ENCODE data around the gene POC1A.

- TF ChIP-seq CTCF (IDR thresholded peaks at IDR 0.05) = no peak
- no peak for TF ChIP-seq POLR2AphosphoS5 (IDR thresholded peaks at IDR 0.05)
- TF ChIP-seq POLR2A (IDR thresholded peaks at IDR 0.05) = no peak
Observed at GRCh38 chr3:52102934-52103333, 51.3 kb downstream of the POC1A start.

Measured in upper lobe of left lung (tissue), 4 donors.